HepG2 (cell line): Measurements from ENCODE around the gene NEURL1. TPM values are rescaled to one million over a fixed set of nuclear protein-coding genes. Genes with fewer than 3 reads are reported as not detected.

Experiments
- FOXP4 ChIP-seq: sonication (generic); formaldehyde crosslinking; IDR thresholded peaks from 2 replicates; pipeline ENCODE4 v1.4.0; 2020; ENCODE audit warnings: missing genetic modification reagents
- GABPA ChIP-seq, 2 experiments: IDR thresholded peaks; 2 replicates each; pipeline ENCODE4 v1.6.1; 2011 to 2016; ENCODE audit warnings: low read depth in 2 of 2, low read length in 1 of 2, missing biosample characterization in 1 of 2, missing genetic modification characterization in 1 of 2
- HMG20A ChIP-seq: IDR thresholded peaks from 2 replicates; pipeline ENCODE4 v1.6.1; 2016; ENCODE audit warnings: borderline replicate concordance
- HNF1A ChIP-seq, 2 experiments: sonication (generic) in 1 of 2; formaldehyde crosslinking in 1 of 2; IDR thresholded peaks; 2 replicates each; pipeline versions ENCODE4 v1.4.0 to v1.6.1; 2016 to 2020; ENCODE audit warnings: borderline replicate concordance in 1 of 2, low read depth in 1 of 2, mild to moderate bottlenecking in 1 of 2, missing genetic modification reagents in 1 of 2
- HOXA9 ChIP-seq: sonication (generic); formaldehyde crosslinking; IDR thresholded peaks from 2 replicates; pipeline ENCODE4 v1.8.1; 2022; ENCODE audit warnings: missing genetic modification reagents, mild to moderate bottlenecking, moderate library complexity, borderline replicate concordance
- MED1 ChIP-seq: sonication (generic); formaldehyde crosslinking; IDR thresholded peaks from 2 replicates; pipeline ENCODE4 v1.4.0; 2020; ENCODE audit warnings: missing genetic modification reagents
- PAWR ChIP-seq: sonication (generic); formaldehyde crosslinking; IDR thresholded peaks from 2 replicates; pipeline ENCODE4 v1.4.0; 2020; ENCODE audit warnings: missing genetic modification reagents, mild to moderate bottlenecking, borderline replicate concordance
- PAX8 ChIP-seq: sonication (generic); formaldehyde crosslinking; IDR thresholded peaks from 2 replicates; pipeline ENCODE4 v1.8.0; 2022; ENCODE audit warnings: mild to moderate bottlenecking, missing genetic modification reagents, borderline replicate concordance
- RCOR2 ChIP-seq: IDR thresholded peaks from 2 replicates; pipeline ENCODE4 v1.6.1; 2016; ENCODE audit warnings: missing biosample characterization, missing genetic modification reagents
- SAP130 ChIP-seq: IDR thresholded peaks from 2 replicates; pipeline ENCODE4 v1.6.1; 2016; ENCODE audit warnings: low read depth
- SOX13 ChIP-seq, 3 experiments: fragments of 450-650 bp in 1 of 3; sonication (generic) in 1 of 3; formaldehyde crosslinking in 1 of 3; IDR thresholded peaks in 2 of 3; conservative IDR thresholded peaks in 1 of 3; 2 replicates each; pipeline versions ENCODE4 v1.5.0 to v1.6.1; 2016 to 2020; ENCODE audit warnings: antibody characterized with exemption in 1 of 3, mild to moderate bottlenecking in 1 of 3, missing compliant biosample characterization in 1 of 3, missing genetic modification reagents in 1 of 3, moderate library complexity in 1 of 3
- SOX5 ChIP-seq: IDR thresholded peaks from 2 replicates; pipeline ENCODE4 v1.6.1; 2016; ENCODE audit warnings: borderline replicate concordance
- TCF7 ChIP-seq: sonication (generic); IDR thresholded peaks from 2 replicates; pipeline ENCODE4 v1.6.1; 2016; ENCODE audit warnings: antibody characterized with exemption, low read depth
- ZBTB42 ChIP-seq: sonication (generic); formaldehyde crosslinking; IDR thresholded peaks from 2 replicates; pipeline ENCODE4 v1.5.0; 2020; ENCODE audit warnings: mild to moderate bottlenecking, missing genetic modification reagents
- ZFP82 ChIP-seq: sonication (generic); formaldehyde crosslinking; IDR thresholded peaks from 2 replicates; pipeline ENCODE4 v1.5.1; 2020; ENCODE audit warnings: mild to moderate bottlenecking, missing genetic modification reagents, borderline replicate concordance
- ZMAT3 ChIP-seq: sonication (generic); formaldehyde crosslinking; conservative IDR thresholded peaks from 2 replicates; pipeline ENCODE4 v1.7.0; 2021; ENCODE audit warnings: missing genetic modification reagents
- ZMYM3 ChIP-seq: sonication (generic); formaldehyde crosslinking; IDR thresholded peaks from 2 replicates; pipeline ENCODE4 v1.5.1; 2020; ENCODE audit warnings: mild to moderate bottlenecking, missing genetic modification reagents
- ZNF644 ChIP-seq: IDR thresholded peaks from 2 replicates; pipeline ENCODE4 v1.6.1; 2016; ENCODE audit warnings: low read depth
- ZNF788 ChIP-seq: sonication (generic); formaldehyde crosslinking; IDR thresholded peaks from 2 replicates; pipeline ENCODE4 v1.5.0; 2020; ENCODE audit warnings: mild to moderate bottlenecking, missing genetic modification reagents, borderline replicate concordance
- polyA plus RNA-seq, 8 experiments: library from polyadenylated mRNA; depleted of rRNA in 3 of 8; stranded (reverse) in 7 of 8; unstranded in 1 of 8; fragments of >200 nt; fragmentation: Illumina TruSeq in 4 of 8; extraction: Trizol in 4 of 8; gene quantifications; 2 replicates each; pipeline versions ENCODE4 v1.2.1 to v1.2.3, GENCODE V29; 2011 to 2016; ENCODE audit warnings: low read depth in 4 of 8, missing spikeins in 1 of 8, mixed read lengths in 1 of 8; ENCODE audit not compliant: insufficient read depth in 1 of 8
- total RNA-seq, 5 experiments: library from RNA; depleted of rRNA; stranded (reverse); fragments of >200 nt; fragmentation: Illumina TruSeq; extraction: Trizol; gene quantifications; 2 replicates each; pipeline ENCODE4 v1.2.3, GENCODE V29; 2016; ENCODE audit warnings: low read depth in 1 of 5
- TF ChIP-seq, protein P1 (sequence below): sonication (generic); formaldehyde crosslinking; IDR thresholded peaks from 2 replicates; pipeline ENCODE4 v1.4.0; 2020; ENCODE audit warnings: missing genetic modification reagents
- TF ChIP-seq, protein P2 (sequence below): fragments of 450-650 bp; IDR thresholded peaks from 2 replicates; pipeline ENCODE4 v1.6.1; 2017

The NEURL1 gene
- total and polyA plus RNA-seq, 2 of the 13 experiments (the other 11 are each of a cell fraction or from before 2014, with no cell fraction given): not detected

DNA sequence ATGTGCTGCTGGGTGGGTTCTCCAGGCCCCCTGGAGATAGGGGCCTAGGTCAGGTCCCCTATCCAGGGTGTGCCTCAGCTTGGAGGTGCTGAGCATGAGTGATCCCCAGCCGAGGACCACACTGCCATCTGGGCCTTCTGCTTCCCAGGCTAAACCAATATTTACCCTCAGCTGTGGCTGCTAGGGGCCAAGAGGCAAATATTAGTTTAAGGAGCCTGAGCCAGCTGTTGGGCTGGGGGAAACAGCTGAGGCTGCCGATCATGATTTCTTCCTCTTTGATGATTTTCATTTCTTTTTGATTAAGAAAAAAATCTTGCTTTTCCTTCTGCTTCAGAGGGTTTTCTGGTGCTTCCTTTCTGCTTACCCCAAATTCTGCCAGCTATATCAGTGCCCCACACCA, 83.4 kb downstream of the NEURL1 start (continued):
- peak; percentile 66; the same call in 1 of the 2 replicates for TF ChIP-seq HNF1A (IDR thresholded peaks at IDR 0.05; ENCODE audit: low read depth)
- TF ChIP-seq HNF1A (CRISPR knock-in tag; IDR thresholded peaks at IDR 0.05; ENCODE audit: borderline replicate concordance): peak; percentile 80
- TF ChIP-seq PAX8 (CRISPR knock-in tag): no peak
- TF ChIP-seq SOX13 (IDR thresholded peaks at IDR 0.05): no peak
- peak in 1 of 2 experiments; percentile 78; a peak in 2 of 4 replicates for TF ChIP-seq SOX13 (CRISPR knock-in tag; conservative IDR thresholded peaks at IDR 0.05 in 1 of 2, IDR thresholded peaks at IDR 0.05 in 1 of 2)
- no peak for TF ChIP-seq PAWR (CRISPR knock-in tag)
- TF ChIP-seq TCF7: peak; percentile 42; the same call in 1 of the 2 replicates
- TF ChIP-seq, protein P1, sequence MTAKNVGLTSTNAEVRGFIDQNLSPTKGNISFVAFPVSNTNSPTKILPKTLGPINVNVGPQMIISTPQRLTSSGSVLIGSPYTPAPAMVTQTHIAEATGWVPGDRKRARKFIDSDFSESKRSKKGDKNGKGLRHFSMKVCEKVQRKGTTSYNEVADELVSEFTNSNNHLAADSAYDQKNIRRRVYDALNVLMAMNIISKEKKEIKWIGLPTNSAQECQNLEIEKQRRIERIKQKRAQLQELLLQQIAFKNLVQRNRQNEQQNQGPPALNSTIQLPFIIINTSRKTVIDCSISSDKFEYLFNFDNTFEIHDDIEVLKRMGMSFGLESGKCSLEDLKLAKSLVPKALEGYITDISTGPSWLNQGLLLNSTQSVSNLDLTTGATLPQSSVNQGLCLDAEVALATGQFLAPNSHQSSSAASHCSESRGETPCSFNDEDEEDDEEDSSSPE (CRISPR knock-in tag): no peak
- 0 out of 2 replicates have a peak, but pooled peaks have one; percentile 64 for TF ChIP-seq RCOR2 (CRISPR knock-in tag)
- TF ChIP-seq FOXP4 (CRISPR knock-in tag): peak; percentile 87
- no peak for TF ChIP-seq ZMAT3 (CRISPR knock-in tag)
- peak; percentile 81; the same call in 1 of the 2 replicates for TF ChIP-seq ZFP82
- peak; percentile 52; the same call in 1 of the 2 replicates for TF ChIP-seq ZMYM3 (CRISPR knock-in tag)
- TF ChIP-seq GABPA (IDR thresholded peaks at IDR 0.05; ENCODE audit: low read depth, low read length): no peak
- TF ChIP-seq GABPA (CRISPR knock-in tag; IDR thresholded peaks at IDR 0.05; ENCODE audit: low read depth): peak; percentile 35; the same call in 1 of the 2 replicates
- peak; percentile 56; the same call in 1 of the 2 replicates for TF ChIP-seq ZNF788 (CRISPR knock-in tag)
- TF ChIP-seq MED1: peak; percentile 43; the same call in 1 of the 2 replicates
- TF ChIP-seq, protein P2, sequence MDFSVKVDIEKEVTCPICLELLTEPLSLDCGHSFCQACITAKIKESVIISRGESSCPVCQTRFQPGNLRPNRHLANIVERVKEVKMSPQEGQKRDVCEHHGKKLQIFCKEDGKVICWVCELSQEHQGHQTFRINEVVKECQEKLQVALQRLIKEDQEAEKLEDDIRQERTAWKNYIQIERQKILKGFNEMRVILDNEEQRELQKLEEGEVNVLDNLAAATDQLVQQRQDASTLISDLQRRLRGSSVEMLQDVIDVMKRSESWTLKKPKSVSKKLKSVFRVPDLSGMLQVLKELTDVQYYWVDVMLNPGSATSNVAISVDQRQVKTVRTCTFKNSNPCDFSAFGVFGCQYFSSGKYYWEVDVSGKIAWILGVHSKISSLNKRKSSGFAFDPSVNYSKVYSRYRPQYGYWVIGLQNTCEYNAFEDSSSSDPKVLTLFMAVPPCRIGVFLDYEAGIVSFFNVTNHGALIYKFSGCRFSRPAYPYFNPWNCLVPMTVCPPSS: no peak
- TF ChIP-seq HOXA9: no peak
- peak; percentile 51; the same call in 1 of the 2 replicates for TF ChIP-seq SOX5 (CRISPR knock-in tag)
- peak; percentile 75 for TF ChIP-seq SAP130
- TF ChIP-seq HMG20A (CRISPR knock-in tag): peak; percentile 85
- TF ChIP-seq ZNF644: 0 out of 2 replicates have a peak, but pooled peaks have one; percentile 32
- peak; percentile 92; the same call in 1 of the 2 replicates for TF ChIP-seq ZBTB42 (CRISPR knock-in tag)
